ENCODE data around the gene HTT-AS.

The HTT-AS gene

GRCh38 chr4:3119464-3119863, 45.1 kb upstream of the HTT-AS start:
- DNase-seq = no peak
- H3K4me3 ChIP-seq (ENCODE audit: low read depth, low read length) = no peak overlapping the region
- no peaks in the 10 kb centered on the region for H3K27me3 ChIP-seq (replicated peaks)
- H3K36me3 ChIP-seq (replicated peaks) = peaks cover 22% of the 10 kb centered on the region
- no peak overlapping the region for H3K27ac ChIP-seq
- in situ Hi-C loops (cut with HindIII; ENCODE audit: low pct_ligation_motif_present, low sequenced_read_pairs) = no loop called here
- TF ChIP-seq, protein P1, sequence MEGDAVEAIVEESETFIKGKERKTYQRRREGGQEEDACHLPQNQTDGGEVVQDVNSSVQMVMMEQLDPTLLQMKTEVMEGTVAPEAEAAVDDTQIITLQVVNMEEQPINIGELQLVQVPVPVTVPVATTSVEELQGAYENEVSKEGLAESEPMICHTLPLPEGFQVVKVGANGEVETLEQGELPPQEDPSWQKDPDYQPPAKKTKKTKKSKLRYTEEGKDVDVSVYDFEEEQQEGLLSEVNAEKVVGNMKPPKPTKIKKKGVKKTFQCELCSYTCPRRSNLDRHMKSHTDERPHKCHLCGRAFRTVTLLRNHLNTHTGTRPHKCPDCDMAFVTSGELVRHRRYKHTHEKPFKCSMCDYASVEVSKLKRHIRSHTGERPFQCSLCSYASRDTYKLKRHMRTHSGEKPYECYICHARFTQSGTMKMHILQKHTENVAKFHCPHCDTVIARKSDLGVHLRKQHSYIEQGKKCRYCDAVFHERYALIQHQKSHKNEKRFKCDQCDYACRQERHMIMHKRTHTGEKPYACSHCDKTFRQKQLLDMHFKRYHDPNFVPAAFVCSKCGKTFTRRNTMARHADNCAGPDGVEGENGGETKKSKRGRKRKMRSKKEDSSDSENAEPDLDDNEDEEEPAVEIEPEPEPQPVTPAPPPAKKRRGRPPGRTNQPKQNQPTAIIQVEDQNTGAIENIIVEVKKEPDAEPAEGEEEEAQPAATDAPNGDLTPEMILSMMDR (IDR thresholded peaks at IDR 0.05; ENCODE audit: low read depth, low read length, missing control alignments) = no peak

GRCh38 chr4:3118312-3118711, 44.0 kb upstream of the HTT-AS start:
- Histone ChIP-seq H3K27me3 (replicated peaks) (no peaks in the 10 kb centered on the region), H3K4me3 (ENCODE audit: low read depth, low read length) (no peak overlapping the region), H3K36me3 (replicated peaks) (peaks cover 22% of the 10 kb centered on the region), H3K27ac (no peak overlapping the region)
- TF ChIP-seq, protein P1 (IDR thresholded peaks at IDR 0.05; ENCODE audit: low read depth, low read length, missing control alignments) = no peak
- no peak for DNase-seq
- in situ Hi-C loops (cut with HindIII; ENCODE audit: low pct_ligation_motif_present, low sequenced_read_pairs) = no loop called here

- TF ChIP-seq, protein P1 (IDR thresholded peaks at IDR 0.05; ENCODE audit: low read depth, low read length, missing control alignments) = no peak
- Histone ChIP-seq H3K36me3 (replicated peaks) (peaks cover 22% of the 10 kb centered on the region), H3K4me3 (ENCODE audit: low read depth, low read length) (no peak overlapping the region), H3K27ac (no peak overlapping the region), H3K27me3 (replicated peaks) (no peaks in the 10 kb centered on the region)
- in situ Hi-C loops (cut with HindIII; ENCODE audit: low pct_ligation_motif_present, low sequenced_read_pairs) = no loop called here
- no peak for DNase-seq
These were observed 42.6 kb upstream of the HTT-AS start for GRCh38 chr4:3116955-3117354.

DNA sequence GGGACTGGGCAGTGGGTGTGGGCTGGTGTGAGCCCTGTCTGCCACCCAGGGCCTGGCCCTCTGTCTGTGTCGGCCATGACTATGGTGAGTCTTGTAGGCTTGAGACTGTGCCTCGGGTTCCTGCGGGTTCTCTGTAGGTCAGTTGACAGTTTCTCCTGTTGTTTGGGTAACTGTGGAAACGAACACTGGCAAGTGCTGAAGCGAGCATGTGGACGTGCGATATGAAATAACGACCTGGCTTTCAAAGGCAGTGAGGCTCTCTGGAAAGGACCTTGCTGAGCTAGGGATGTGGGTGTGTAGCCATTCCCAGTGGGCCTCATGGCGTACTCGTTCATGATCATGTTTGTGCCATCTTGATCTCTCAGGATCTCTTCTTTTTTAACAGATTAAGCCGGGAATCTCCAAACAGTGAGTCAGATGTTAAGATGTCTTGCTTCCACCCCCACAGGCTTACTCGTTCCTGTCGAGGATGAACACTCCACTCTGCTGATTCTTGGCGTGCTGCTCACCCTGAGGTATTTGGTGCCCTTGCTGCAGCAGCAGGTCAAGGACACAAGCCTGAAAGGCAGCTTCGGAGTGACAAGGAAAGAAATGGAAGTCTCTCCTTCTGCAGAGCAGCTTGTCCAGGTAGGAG, 41.4 kb upstream of the HTT-AS start:
- no peak for DNase-seq
- Histone ChIP-seq H3K4me3 (ENCODE audit: low read depth, low read length) (no peak overlapping the region), H3K36me3 (replicated peaks) (peaks cover 19% of the 10 kb centered on the region), H3K27ac (no peak overlapping the region), H3K27me3 (replicated peaks) (no peaks in the 10 kb centered on the region)
- TF ChIP-seq, protein P1 (IDR thresholded peaks at IDR 0.05; ENCODE audit: low read depth, low read length, missing control alignments) = no peak
- in situ Hi-C loops (cut with HindIII; ENCODE audit: low pct_ligation_motif_present, low sequenced_read_pairs) = no loop called here

- TF ChIP-seq, protein P1 (IDR thresholded peaks at IDR 0.05; ENCODE audit: low read depth, low read length, missing control alignments) = no peak
- no peak overlapping the region for H3K4me3 ChIP-seq (ENCODE audit: low read depth, low read length)
- H3K27me3 ChIP-seq (replicated peaks) = no peaks in the 10 kb centered on the region
- no peak for DNase-seq
- in situ Hi-C loops (cut with HindIII; ENCODE audit: low pct_ligation_motif_present, low sequenced_read_pairs) = no loop called here
- peaks cover 23% of the 10 kb centered on the region for H3K36me3 ChIP-seq (replicated peaks)
- H3K27ac ChIP-seq = no peak overlapping the region
These were observed 40.0 kb upstream of the HTT-AS start for GRCh38 chr4:3114377-3114776.

Data from brain microvascular endothelial cell (primary cell).